ENCODE results near the gene RAVER1.

DNA sequence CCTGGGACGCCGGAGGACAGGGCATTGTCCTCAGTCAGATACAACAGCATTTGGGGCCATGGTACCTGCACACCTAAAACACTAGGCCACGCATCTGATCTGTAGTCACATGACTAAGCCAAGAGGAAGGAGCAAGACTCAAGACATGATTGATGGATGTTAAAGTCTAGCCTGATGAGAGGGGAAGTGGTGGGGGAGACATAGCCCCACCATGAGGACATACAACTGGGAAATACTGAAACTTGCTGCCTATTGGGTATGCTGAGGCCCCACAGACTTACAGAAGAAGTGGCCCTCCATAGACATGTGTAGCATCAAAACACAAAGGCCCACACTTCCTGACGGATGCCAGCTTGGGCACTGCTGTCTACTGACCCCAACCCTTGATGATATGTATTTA, 47.9 kb downstream of the RAVER1 start:
- TF ChIP-seq GATA3 (IDR thresholded peaks at IDR 0.05; ENCODE audit: low read depth, low read length), result no peak
- TF ChIP-seq GATA2 (IDR thresholded peaks at IDR 0.05; ENCODE audit: low read depth, low read length), result no peak
